Caco-2 (cell line): Measurements from ENCODE around the gene MCC. TPM values are rescaled to one million over a fixed set of nuclear protein-coding genes. Genes with fewer than 3 reads are reported as not detected.

Source experiments
- BruUV-seq: library from RNA; stranded (reverse); fragments of 400-500 nt; replicated peaks from 2 replicates; lab custom pipeline; 2021; lab: Mats Ljungman, UMichigan
- CTCF ChIA-PET: fragments of 300-600 bp; sonication (Branson Sonifier 250); formaldehyde crosslinking; loops from one replicate; lab custom pipeline; 2022; ENCODE audit warnings: antibody characterized with exemption; lab: Charles Lee
- POLR2A ChIA-PET: fragments of 300-600 bp; sonication (Branson Sonifier 250); formaldehyde crosslinking; loops from one replicate; lab custom pipeline; 2022; ENCODE audit warnings: antibody characterized with exemption; lab: Charles Lee
- DNase-seq, 2 experiments: peaks; one replicate each; pipeline versions ENCODE4 v3.0.0 to v3.0.0-alpha.2; 2020 to 2022
- H3K27me3 ChIP-seq: replicated peaks from 2 replicates; pipeline ENCODE4 v1.6.0; 2011; ENCODE audit warnings: low read length; ENCODE audit not compliant: control insufficient read depth, insufficient read depth
- H3K36me3 ChIP-seq: 2 replicates; pipeline ENCODE4 v1.5.1; 2011; ENCODE audit warnings: low read length; ENCODE audit not compliant: control insufficient read depth, insufficient read depth
- H3K4me1 ChIP-seq: fragments of 250-450 bp; sonication (Bioruptor Pico); 2 replicates; pipeline ENCODE4 v1.5.1; 2020; ENCODE audit warnings: mild to moderate bottlenecking
- H3K4me3 ChIP-seq: 2 replicates; pipeline ENCODE4 v1.5.1; 2011; ENCODE audit warnings: low read depth, mild to moderate bottlenecking, control low read depth, low read length
- H3K9me3 ChIP-seq: fragments of 250-450 bp; sonication (Bioruptor Pico); 2 replicates; pipeline ENCODE4 v1.5.1; 2020; ENCODE audit warnings: mild to moderate bottlenecking, moderate library complexity
- H3K27ac Mint-ChIP-seq: one replicate; pipeline ENCODE4 v1.8.0; 2022; ENCODE audit warnings: mixed read lengths; ENCODE audit not compliant: unreplicated experiment
- H3K27me3 Mint-ChIP-seq: one replicate; pipeline ENCODE4 v1.8.0; 2022; ENCODE audit warnings: mixed read lengths; ENCODE audit not compliant: insufficient read depth, unreplicated experiment
- H3K36me3 Mint-ChIP-seq: one replicate; pipeline ENCODE4 v1.8.0; 2022; ENCODE audit warnings: mild to moderate bottlenecking, mixed read lengths; ENCODE audit not compliant: insufficient read depth, unreplicated experiment
- H3K4me1 Mint-ChIP-seq: one replicate; pipeline ENCODE4 v1.8.0; 2022; ENCODE audit warnings: low read depth, mixed read lengths; ENCODE audit not compliant: unreplicated experiment
- H3K4me3 Mint-ChIP-seq: one replicate; pipeline ENCODE4 v1.8.0; 2022; ENCODE audit warnings: mild to moderate bottlenecking, moderate library complexity, mixed read lengths; ENCODE audit not compliant: unreplicated experiment
- H3K9me3 Mint-ChIP-seq: one replicate; pipeline ENCODE4 v1.8.0; 2022; ENCODE audit warnings: mixed read lengths; ENCODE audit not compliant: unreplicated experiment
- CTCF ChIP-seq, 2 experiments: fragments of 200-600 bp in 1 of 2; IDR thresholded peaks; 1 replicate in 1 of 2; 2 replicates in 1 of 2; pipeline versions ENCODE4 v1.5.1 to v1.8.0; 2011 to 2022; ENCODE audit warnings: antibody characterized with exemption in 1 of 2, control low read depth in 1 of 2, inconsistent platforms in 1 of 2, low read depth in 1 of 2, low read length in 1 of 2, mild to moderate bottlenecking in 1 of 2, moderate library complexity in 1 of 2; ENCODE audit not compliant: insufficient read depth in 1 of 2, severe bottlenecking in 1 of 2, unreplicated experiment in 1 of 2
- intact Hi-C: fragments of 100-400 bp; cut with micrococcal nuclease; formaldehyde crosslinking; loops from one replicate; pipeline ENCODE4 v1.10.0; 2022; ENCODE audit not compliant: unreplicated experiment
- total RNA-seq: library from RNA; stranded (reverse); gene quantifications from 2 replicates; pipeline ENCODE4 v1.2.3, GENCODE V29; 2022

MCC gene
- total RNA-seq, 1 experiment from 2014 or later, result 0.09 TPM

GRCh38 chr5:113376640-113377039, 111.6 kb downstream of the MCC start:
- H3K36me3 ChIP-seq, result no peaks in the 10 kb centered on the region
- Mint-ChIP-seq H3K27me3 (peaks cover 10% of the 10 kb centered on the region), H3K4me3 (no peak overlapping the region), H3K27ac (no peak overlapping the region), H3K9me3 (no peaks in the 10 kb centered on the region), H3K36me3 (no peaks in the 10 kb centered on the region), H3K4me1 (no peaks in the 10 kb centered on the region)
- ChIA-PET CTCF (interaction anchor here (1.8 kb wide), 1 partner anchor 236 kb away, joined by 6 read pairs; no protein-coding TSS in a partner anchor), POLR2A (no interaction called here)
- no peaks in the 10 kb centered on the region for H3K27me3 ChIP-seq
- no TSS peak for BruUV-seq
- intact Hi-C loops, result no loop called here
- no peaks in the 10 kb centered on the region for H3K4me1 ChIP-seq
- H3K4me3 ChIP-seq, result no peak overlapping the region
- no peak for TF ChIP-seq CTCF (IDR thresholded peaks at IDR 0.05; ENCODE audit: insufficient read depth in 1 of 2, low read depth in 1 of 2, low read length in 1 of 2, severe bottlenecking in 1 of 2, unreplicated experiment in 1 of 2)
- DNase-seq, result no peak
- no peaks in the 10 kb centered on the region for H3K9me3 ChIP-seq

GRCh38 chr5:113375480-113376060, 112.7 kb downstream of the MCC start:
- intact Hi-C loops, result no loop called here
- no peaks in the 10 kb centered on the region for H3K4me1 ChIP-seq
- H3K9me3 Mint-ChIP-seq, result no peaks in the 10 kb centered on the region
- no peaks in the 10 kb centered on the region for H3K9me3 ChIP-seq
- no peak overlapping the region for H3K4me3 ChIP-seq
- peaks cover 7% of the 10 kb centered on the region for H3K27me3 Mint-ChIP-seq
- ChIA-PET POLR2A (interaction anchor here (0.6 kb wide), 1 partner anchor 74 kb away, joined by 4 read pairs; no protein-coding TSS in a partner anchor), CTCF (interaction anchor here (0.6 to 1.8 kb wide), 2 partner anchors 22 to 237 kb away, joined by 3 to 6 read pairs; no protein-coding TSS in a partner anchor)
- no peaks in the 10 kb centered on the region for H3K36me3 ChIP-seq
- H3K4me3 Mint-ChIP-seq, result no peak overlapping the region
- DNase-seq, result no peak
- H3K27me3 ChIP-seq, result no peaks in the 10 kb centered on the region
- no peak overlapping the region for H3K27ac Mint-ChIP-seq
- H3K36me3 Mint-ChIP-seq, result no peaks in the 10 kb centered on the region
- no peaks in the 10 kb centered on the region for H3K4me1 Mint-ChIP-seq
- no TSS peak for BruUV-seq
- TF ChIP-seq CTCF (IDR thresholded peaks at IDR 0.05; ENCODE audit: insufficient read depth in 1 of 2, low read depth in 1 of 2, low read length in 1 of 2, severe bottlenecking in 1 of 2, unreplicated experiment in 1 of 2), result no peak

- BruUV-seq, result no TSS peak
- POLR2A ChIA-PET, result no interaction called here
- no peaks in the 10 kb centered on the region for H3K36me3 Mint-ChIP-seq
- Histone ChIP-seq H3K4me1 (no peaks in the 10 kb centered on the region), H3K36me3 (no peaks in the 10 kb centered on the region), H3K27me3 (no peaks in the 10 kb centered on the region), H3K9me3 (no peaks in the 10 kb centered on the region), H3K4me3 (no peak overlapping the region)
- DNase-seq, result no peak
- no peaks in the 10 kb centered on the region for H3K9me3 Mint-ChIP-seq
- CTCF ChIA-PET, result interaction anchor here (0.6 kb wide), 1 partner anchor 235 kb away, joined by 5 read pairs; no protein-coding TSS in a partner anchor
- peaks cover 8% of the 10 kb centered on the region for H3K27me3 Mint-ChIP-seq
- no peak overlapping the region for H3K27ac Mint-ChIP-seq
- H3K4me3 Mint-ChIP-seq, result no peak overlapping the region
- H3K4me1 Mint-ChIP-seq, result no peaks in the 10 kb centered on the region
- TF ChIP-seq CTCF (IDR thresholded peaks at IDR 0.05; ENCODE audit: insufficient read depth in 1 of 2, low read depth in 1 of 2, low read length in 1 of 2, severe bottlenecking in 1 of 2, unreplicated experiment in 1 of 2), result no peak
- intact Hi-C loops, result no loop called here
Observed at GRCh38 chr5:113373426-113373825, 114.8 kb downstream of the MCC start.
